Fibroblast of the conjunctiva (primary cell): ENCODE data around the gene SLC22A14.
"Not testable (repeated sequence)": the region's sequence is repeated elsewhere in the genome, so short reads cannot be mapped to it uniquely, and the experiment has no call there.

Experiments
- DNase-seq: peaks from one replicate; pipeline ENCODE4 v3.0.0-alpha.2; 2010; ENCODE audit warnings: low read depth

The SLC22A14 gene

DNA sequence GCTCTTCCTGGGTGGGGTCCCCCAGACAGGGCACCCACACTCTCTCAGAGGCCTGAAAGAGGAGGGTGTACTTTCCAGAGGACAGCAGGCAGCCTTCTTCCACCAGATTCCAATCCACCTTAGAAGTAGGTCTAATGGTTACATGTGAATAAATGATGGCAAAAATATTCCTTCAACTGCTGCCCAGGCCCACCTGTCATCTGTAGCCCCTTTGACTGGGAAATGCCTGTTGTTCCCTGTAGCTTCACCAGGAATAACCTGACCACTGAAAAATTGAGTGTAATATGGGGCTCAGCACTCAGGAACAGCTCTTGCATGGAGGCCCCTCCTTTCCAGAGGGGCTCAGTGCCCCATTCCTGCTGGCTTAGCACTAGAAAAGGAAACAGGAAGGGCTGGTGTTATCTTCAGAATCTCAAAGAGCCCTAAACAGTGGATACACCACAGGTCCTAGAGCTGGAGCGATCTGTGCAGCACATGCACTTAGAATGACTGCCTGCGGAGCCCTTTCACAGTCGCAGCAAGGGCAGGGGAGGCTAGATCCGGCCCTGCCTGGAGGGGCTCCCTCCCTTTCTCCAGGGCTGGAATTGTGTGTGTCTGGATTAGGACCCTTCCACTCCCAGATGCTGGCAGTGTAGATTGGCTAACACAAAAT lies 32.1 kb downstream of the SLC22A14 start:
- no peak for DNase-seq

DNA sequence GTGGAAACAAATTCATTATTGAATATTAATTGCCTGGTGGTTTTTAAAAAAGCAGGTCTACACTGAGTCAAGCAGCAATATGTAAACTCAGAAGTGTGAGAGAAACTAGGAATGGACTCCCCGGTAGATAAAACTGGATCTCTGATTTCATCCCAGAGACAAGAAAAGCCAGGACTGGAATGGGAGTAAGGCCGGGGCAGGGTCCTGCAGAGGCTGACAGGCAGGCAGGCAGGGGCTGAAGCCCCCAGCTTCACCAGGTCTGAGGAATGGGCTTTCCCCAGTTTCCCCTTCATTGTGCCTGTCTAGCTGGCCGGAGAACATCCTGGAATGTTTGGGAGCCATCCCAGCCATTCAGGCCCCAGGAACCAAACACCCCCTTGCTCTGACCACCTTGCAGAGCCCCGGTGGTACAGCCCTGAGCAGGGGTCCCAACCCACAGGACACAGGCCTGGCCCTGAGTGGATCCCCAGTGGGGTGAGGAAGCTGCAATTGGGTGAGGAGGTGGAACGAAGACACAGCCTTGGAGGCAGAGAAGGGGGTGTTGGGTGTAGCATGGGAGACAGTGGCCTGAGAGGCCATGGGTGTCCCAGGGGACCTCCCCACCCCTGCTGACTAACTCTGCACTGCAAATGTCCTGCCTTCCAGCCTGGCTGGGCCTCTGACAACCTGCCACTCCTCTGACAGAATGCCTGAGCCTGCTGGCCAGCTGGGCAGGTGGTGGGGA lies 32.8 kb downstream of the SLC22A14 start:
- no peak for DNase-seq

DNA sequence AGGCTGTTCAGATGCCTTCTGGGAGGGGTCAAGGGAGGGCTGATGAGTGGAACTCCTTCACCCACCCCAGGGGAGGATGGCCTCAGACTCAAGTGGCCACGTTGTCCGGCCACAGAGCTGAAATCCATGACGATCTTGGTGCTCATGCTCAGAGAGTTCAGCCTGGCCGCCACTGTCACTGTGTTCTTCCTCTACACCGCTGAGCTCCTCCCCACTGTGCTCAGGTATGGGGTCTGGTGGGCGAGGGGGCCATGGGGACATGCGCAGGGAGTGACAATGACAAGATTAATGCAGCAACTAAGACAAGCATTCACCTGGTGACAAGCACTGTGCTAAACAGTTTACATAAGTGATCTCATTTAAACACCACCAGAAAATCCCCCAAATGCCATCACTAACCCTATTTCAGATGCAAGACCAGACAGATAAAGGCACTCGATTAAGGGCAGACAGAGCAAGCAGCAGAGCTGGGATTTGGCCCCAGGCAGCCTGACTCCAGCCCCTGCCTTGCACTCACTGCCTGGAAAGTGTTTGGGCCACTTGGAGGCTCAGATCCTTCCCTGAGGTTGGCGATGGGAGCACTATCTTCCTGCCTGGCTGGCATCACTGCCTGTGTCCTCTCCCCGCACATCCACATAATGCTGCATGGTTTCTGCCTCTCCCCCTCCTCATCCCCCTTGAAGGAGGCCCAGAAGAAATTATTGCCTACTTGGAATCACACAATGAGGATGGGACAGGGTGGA lies 33.6 kb downstream of the SLC22A14 start:
- no peak for DNase-seq

DNA sequence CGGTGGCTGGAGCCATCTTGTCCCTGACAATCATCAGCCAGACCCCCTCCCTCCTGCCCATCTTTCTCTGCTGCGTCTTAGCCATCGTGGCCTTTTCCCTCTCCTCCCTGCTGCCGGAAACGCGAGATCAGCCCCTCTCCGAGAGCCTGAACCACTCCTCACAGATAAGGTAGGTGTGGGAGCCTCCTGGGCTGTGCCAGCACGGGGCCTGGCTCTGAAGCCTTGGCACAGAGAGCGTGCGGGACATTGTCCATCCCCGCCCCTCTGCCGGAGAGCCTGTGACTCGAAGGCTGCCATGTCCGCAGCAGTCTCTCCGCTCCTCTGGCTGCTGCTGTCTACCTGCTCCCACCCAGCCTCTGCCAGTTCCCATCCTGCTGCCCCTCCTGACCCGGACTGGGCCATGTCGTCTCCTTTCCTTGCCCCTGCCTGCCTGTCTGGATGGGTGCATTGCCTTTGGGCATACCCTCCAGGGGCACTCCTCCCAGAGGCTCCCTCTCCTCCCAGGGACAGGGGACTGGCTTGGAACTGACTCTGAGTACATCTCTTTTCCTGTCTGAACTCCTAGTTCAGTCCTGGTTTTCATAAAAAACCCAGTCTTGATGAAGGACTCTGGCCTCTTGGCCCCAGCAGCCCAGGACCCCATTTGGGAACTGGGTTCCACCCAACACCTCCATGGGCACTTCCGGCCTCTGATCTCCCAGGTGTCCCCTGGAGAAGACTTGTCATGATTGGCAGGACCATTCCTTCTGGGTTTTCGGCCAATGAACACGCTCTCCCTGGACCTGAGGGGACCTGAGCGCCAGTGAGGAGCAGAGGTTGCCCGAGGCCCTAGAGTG lies 34.5 kb downstream of the SLC22A14 start:
- DNase-seq, result no peak

DNA sequence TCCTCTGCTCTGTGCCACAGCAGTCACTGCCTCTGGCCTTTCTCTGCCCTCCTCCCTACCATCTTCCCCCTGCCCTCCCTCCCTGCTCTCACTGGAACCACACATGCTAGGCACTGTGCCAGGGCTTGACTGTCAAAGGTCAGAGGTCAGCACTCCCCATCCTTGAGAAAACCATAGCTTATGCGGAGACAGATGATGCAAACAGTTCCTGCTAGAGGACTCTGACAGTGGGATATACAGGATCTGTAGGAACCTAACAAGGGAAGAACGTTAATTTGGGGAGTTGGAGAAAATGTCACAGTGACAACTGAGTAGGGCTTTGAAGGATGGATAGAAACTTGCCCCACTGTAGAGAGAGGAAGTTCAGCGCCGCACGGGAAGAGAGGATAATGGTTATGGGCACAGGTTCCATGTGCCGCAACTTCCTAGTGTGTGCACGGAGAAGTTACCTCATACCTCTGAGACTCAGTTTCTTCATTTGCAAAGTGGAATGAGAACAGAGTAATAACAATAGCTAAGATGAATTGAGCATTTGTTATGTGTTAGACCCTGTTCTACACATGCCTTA lies 35.2 kb downstream of the SLC22A14 start:
- peak; percentile 13 for DNase-seq

DNA sequence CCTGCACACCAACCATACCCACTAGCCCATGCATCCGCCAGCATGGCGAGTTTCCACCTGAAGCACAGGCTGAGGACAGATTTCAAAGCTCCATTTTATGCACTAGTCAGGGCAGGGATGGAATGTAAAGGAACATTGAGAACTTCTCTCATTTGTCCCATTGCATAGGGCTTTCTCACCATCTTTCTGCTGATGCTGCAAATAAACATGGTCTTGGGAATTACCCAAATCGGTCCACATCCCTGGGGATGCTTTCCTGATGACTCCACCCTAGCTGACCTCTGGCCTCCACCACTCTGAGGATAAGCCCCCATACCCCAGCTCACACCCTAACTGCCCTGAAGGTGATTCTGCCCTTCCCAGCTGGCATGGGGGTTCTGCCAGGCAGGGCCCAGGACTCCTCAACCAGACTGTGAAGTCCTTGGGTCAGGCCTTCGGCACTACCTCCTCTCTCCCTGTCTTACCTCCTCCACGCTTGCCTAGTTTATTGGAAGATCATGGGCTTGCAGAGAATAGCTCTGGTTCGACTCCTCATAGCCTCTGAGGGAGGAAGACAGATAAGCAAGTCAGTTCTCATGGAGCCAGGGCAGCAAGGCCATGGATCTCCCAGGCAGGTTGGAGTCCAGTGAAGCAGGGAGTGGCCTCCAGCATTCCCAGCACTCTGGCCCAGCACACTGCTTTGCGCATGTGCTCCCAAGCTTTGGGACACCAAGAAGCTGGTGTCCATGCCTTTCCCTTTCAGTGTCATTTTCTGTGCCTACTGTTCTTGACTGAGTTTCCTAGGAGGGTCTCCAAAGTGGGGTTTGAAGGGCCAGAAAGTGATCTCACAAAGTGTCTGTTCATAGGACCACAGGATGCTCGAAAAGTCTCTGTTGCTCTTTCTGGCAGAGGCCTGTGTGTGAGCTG lies 36.9 kb downstream of the SLC22A14 start:
- DNase-seq, result no peak

DNA sequence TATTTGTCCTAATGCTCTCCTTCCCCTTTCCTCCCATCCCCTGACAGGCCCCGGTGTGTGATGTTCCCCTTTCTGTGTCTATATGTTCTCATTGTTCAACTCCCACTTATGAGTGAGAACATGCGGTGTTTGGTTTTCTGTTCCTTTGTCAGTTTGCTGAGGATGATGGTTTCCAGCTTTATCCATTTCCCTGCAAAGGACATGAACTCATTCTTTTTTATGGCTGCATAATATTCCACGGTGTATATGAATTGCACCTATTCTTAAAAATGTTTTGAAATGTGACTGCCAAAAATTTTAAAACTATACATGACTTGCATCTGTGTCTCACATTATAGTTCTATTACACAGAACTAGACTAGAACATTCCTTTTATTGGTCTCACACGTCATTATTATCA lies 38.5 kb downstream of the SLC22A14 start:
- not testable (repeated sequence) for DNase-seq

DNA sequence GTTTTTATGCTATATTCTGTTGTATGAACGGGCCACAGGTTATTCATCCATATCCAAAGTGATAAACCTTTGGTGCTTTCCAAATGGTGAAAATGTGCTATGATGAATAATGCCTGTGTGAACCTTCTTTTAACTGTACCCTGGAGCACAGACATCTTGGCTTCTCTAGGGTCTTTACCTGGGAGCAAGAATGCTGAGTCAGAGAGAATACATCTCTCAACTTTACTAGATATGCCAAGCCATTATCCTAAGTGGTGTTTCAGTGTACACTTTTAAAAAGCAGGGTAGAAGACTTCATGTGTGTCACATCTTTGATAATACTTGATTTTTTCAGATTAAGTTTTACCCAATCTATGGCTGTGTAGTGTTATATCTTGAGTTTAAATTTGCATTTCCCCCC lies 41.0 kb downstream of the SLC22A14 start:
- no peak for DNase-seq

DNA sequence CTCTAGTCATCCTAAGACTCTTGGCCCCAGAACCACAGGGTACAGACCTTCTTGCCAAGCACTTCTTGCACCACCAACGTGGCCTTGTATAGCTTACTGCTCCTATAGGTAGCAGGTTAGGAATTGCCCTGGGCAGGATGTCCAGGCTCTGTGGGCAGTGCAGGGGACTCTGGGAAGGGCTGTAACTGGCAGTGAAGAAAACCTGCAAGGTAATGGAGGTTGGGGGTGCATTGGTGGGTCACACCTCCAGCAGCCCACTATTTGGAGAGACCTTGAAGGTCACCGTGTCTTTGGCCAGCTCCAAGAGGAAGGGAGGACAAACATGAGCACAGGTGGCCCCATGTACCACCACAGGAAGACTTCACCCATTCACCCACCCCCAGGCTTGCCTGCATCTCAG lies 43.2 kb downstream of the SLC22A14 start:
- no peak for DNase-seq

DNA sequence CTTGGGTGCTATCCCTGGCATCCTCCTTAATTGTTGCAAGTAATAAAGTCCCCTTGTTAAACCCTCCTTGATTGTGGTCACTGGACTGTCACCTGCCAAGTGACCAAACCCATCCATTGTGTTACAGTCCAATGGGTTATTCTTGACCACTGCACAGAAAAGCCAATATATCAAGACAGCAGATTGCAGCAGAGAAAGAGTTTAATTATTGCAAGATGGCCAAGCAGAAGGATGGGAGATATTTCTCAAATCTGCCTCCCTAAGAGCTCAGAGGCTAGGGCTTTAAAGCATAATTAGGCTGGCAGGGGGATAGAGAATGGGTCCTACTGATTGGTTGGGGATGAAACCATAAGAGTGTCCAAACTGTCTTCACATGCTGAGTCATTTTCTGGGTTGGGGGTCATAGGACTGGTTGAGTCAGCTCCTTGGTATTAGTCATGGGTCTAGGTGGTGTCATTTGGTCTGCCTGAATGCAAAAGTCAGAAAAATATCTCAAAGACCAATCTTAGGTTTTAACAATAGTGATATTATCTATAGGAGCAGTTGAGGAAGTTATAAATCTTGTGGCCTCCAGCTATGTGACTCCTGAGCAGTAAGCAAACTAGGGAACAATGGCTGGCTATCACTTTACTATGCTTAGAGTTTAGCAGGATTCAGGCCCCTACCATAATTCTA lies 45.4 kb downstream of the SLC22A14 start:
- DNase-seq, result peak; percentile 18

DNA sequence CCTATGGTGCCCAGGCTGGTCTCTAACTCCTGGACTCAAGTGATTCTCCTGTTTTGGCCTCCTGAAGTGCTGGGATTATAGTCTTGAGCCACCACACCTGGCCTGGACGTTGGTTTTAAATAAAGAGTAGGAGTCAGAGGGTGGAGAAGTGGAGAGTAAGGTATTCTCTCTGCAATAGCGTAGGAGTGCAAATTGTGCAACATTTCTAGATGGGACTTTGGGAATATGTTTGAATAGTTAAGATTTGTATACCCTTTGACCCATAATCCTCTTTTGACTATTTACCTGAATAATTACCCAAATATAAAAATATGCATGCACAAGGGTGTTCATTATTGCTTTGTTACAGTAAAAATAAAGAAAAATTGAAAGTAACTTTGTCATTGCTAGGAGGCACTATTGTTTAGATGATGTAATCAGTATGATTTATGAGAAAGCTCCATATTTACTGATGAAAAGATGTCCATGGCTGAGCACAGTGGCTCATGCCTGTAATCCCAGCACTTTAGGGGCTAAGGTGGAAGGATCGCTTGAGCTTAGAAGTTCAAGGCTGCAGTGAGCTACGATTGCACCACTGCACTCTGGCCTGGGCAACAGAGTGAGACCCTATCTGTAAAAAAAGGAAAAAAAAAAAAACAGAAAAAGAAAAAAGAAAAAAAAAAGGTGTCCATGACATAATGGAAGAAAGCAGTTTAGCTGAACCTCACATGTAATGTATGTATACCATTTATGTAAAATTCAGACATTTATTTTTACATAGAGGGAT lies 49.3 kb downstream of the SLC22A14 start:
- no peak for DNase-seq

DNA sequence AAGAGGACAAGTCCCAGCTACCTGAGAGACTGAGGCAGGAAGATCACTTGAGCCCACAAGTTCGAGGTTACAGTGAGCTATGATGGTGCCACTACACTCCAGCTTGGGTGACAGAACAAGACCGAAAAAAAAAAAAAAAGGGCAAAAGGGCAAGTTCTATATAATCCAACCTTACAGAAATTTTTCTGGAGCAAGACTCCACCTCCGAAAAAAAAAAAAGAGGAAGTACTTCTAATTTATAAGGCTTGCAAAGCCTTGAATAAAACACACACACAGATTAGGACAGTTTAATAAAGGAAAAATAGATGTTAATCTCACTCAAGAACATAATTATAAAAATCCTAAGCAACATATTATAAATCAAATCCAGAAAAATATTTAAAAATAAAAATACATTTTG lies 50.1 kb downstream of the SLC22A14 start:
- DNase-seq, result no peak

DNA sequence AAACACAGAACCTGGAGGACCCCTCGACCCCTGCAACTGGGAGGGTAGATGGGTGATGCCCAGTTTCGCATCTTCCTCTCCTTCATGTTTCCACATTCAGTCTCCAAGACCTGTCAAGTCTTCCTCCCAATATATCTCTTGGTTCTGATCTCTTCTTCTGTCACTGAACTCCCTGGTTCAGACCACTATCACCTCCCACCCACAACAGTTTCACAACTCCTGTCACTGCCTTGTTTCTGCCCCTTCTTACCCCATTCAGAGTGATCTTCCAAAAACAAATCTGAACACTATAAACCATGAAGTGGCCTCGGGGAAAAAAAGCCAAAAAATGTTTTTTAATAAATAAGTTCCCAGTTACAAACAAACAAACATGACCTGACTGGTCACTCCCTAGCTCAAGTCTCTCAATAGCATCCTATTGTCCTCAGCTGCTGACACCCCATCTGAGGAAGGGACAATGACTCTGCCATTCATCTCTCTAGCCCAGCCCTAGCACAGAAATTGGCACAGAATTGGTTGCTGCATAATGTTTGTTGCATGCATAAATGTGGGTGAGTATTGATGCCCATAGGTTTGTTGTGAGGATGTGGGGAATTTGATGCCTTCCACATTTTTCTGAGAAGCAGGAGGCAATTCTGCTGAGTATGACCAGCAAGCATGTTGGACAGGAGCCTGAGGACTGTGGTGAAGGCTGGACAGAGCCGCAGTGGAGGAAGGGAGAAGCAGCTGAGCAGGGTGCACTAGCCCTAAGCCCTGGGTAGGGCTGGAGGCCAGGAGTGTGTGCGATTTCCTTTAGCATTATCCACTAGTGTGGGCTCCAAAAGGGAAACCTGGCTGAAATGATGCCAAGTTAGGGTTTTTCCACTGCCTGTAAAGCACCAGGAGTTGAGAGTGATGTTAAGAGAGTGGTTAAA lies 52.3 kb downstream of the SLC22A14 start:
- no peak for DNase-seq

DNA sequence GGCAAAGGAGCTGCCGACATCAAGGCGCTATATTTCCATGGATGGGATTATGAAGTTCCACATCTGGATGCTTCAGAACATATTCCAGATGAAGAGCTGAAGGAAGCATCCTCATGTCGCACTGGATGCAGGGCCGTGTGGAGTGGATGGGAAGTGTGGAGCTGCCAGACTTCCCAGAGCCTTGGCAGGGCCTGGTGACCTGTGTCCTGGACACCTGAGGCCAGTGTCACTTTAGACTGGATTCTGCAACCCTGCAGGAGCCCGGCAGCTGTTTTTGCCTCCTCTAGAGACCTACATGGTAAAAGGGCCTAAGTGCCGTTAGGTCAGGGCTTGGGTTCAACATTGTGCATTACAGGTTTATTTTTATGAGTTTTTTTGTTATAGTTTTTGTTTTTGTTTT lies 53.2 kb downstream of the SLC22A14 start:
- DNase-seq, result no peak

DNA sequence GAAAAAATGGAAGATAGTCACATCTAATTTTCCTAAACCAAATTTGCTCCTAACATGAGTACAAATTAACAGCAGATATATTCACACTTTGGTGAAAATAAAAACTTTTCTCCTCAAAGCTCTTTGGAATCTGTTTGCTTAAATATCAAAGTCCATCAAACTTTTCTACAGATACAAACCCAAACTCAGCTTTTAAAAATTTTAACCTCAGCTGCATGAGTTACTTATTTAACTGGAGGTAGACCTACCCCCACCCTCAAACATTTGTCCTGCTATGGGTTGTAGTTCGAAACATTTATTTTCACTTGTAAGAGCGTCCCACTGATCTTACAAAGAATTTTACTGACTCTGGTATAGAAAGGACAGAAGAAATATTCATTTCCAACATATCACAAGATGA lies 55.6 kb downstream of the SLC22A14 start:
- no peak for DNase-seq

DNA sequence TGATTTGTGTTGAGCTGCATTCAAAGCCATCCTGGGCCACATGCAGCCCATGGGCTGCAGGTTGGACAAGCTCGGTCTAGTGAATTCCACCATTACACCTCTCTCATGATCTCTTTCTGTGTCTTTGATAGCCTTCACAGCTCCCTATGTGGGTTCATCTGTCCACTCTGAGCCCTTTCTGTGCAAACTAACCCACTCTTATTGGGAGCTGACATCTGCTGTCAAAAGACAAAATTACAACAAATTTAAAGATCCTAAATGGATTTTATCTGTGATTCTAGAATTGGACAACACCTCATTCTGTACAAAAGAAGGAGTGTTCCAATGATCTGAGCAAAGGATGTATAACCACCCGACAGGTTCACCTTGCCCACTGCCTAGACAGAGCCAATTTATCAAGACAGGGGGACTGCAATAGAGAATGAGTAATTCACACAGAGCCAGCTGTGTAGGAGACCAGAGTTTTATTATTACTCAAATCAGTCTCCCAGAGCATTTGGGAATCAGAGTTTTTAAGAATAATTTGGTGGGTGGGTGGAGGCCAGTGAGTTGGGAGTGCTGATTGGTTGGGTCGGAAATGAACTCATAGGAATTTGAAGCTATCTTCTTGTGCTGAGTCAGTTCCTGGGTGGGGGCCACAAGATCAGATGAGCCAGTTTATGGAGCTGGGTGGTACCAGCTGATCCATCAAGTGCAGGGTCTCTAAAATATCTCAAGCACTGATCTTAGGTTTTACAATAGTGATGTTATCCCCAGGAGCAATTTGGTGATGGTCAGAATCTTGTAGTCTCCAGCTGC lies 61.9 kb downstream of the SLC22A14 start:
- no peak for DNase-seq

DNA sequence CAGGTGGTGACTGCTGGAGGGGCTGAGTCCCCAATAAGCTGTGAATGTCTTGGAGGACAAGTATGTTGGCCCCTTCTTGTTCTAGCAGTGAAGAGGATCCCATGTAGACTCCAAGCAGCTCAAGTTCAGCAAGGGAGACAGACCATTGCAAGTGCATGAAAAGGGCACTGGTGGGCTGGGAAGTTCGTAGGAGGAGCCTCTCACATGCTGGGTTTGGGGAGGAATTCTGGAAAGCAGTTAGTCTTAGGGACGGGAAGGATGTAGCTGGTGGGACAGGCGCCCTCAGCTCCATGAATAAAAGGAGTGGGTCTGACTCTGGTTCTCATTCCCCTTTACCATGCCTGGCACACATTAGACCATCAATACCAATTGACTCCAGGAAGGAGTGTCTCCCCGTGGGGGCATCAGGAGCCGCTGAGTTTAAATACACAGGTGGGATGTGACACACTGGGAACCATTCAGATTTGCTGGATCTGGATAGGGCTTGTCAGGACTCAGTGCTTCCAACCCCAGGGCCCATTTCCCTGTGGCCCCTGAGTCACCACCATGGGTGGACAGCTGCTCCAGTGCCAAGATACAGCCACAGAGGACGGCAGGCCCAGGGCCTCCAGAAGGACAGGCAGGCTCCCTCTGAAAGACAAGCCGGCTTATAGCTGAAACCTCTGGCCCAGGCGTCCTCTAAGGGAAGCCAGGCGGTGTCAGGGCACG lies 63.9 kb downstream of the SLC22A14 start:
- DNase-seq, result no peak
